H1 (cell line): Measurements from ENCODE around the gene ALG2. TPM values are rescaled to one million over a fixed set of nuclear protein-coding genes. Genes with fewer than 3 reads are reported as not detected.

ENCODE experiments used
- CTCF ChIA-PET: fragments of 300-600 bp; sonication (Branson Sonifier 250); formaldehyde crosslinking; loops from one replicate; lab custom pipeline; 2021; ENCODE audit not compliant: partially characterized antibody; lab: Charles Lee
- POLR2A ChIA-PET: fragments of 300-600 bp; sonication (Branson Sonifier 250); formaldehyde crosslinking; loops from one replicate; lab custom pipeline; 2021; ENCODE audit warnings: inconsistent platforms; ENCODE audit not compliant: partially characterized antibody; lab: Charles Lee
- DNase-seq, 2 experiments: peaks; one replicate each; pipeline versions ENCODE4 v3.0.0 to v3.0.0-alpha.2; 2010 to 2022; ENCODE audit warnings: low spot score in 2 of 2, low read depth in 1 of 2, mixed read lengths in 1 of 2
- FAIRE-seq: peaks from 2 replicates; lab custom pipeline; 2011; peaks lifted over from hg19 to GRCh38; lab: Jason Lieb, UNC
- H2AFZ ChIP-seq: 2 replicates; pipeline ENCODE4 v1.8.1; 2012; ENCODE audit warnings: low read length, inconsistent platforms
- H2AK5ac ChIP-seq: 2 replicates; pipeline ENCODE4 v1.6.1; 2013; ENCODE audit warnings: low read depth, low read length
- H2BK120ac ChIP-seq: replicated peaks from 2 replicates; pipeline ENCODE3; 2013; ENCODE audit warnings: low read depth, low read length, inconsistent platforms
- H2BK12ac ChIP-seq: 2 replicates; pipeline ENCODE4 v1.6.1; 2013; ENCODE audit warnings: low read depth, low read length
- H2BK15ac ChIP-seq: 2 replicates; pipeline ENCODE4 v1.6.1; 2013; ENCODE audit warnings: low read length
- H2BK20ac ChIP-seq: 2 replicates; pipeline ENCODE4 v1.6.1; 2013; ENCODE audit warnings: low read length
- H2BK5ac ChIP-seq: 2 replicates; pipeline ENCODE4 v1.6.1; 2013; ENCODE audit warnings: low read depth, low read length
- H3K14ac ChIP-seq: 2 replicates; pipeline ENCODE4 v1.6.1; 2013; ENCODE audit warnings: inconsistent platforms; ENCODE audit not compliant: insufficient read length
- H3K18ac ChIP-seq: 2 replicates; pipeline ENCODE4 v1.6.1; 2013; ENCODE audit warnings: low read length; ENCODE audit errors: extremely low read depth
- H3K23ac ChIP-seq: 2 replicates; pipeline ENCODE4 v1.6.1; 2013; ENCODE audit warnings: inconsistent platforms; ENCODE audit not compliant: insufficient read length
- H3K23me2 ChIP-seq: 2 replicates; pipeline ENCODE4 v1.6.1; 2013; ENCODE audit warnings: low read depth, low read length
- H3K27ac ChIP-seq: 2 replicates; pipeline ENCODE4 v1.6.1; 2011; ENCODE audit warnings: low read depth, low read length, inconsistent platforms
- H3K27me3 ChIP-seq, 4 experiments: replicated peaks in 1 of 4; 1 replicate in 1 of 4; 2 replicates in 3 of 4; pipeline versions ENCODE4 v1.6.1 to v1.8.1; 2011 to 2013; ENCODE audit warnings: low read length in 3 of 4, mild to moderate bottlenecking in 3 of 4, inconsistent platforms in 2 of 4, mixed read lengths in 2 of 4, moderate library complexity in 1 of 4; ENCODE audit not compliant: control insufficient read depth in 3 of 4, insufficient read depth in 3 of 4; ENCODE audit errors: extremely low read depth in 1 of 4
- H3K36me3 ChIP-seq, 4 experiments: 2 replicates each; pipeline versions ENCODE4 v1.6.1 to v1.8.1; 2011 to 2013; ENCODE audit warnings: mild to moderate bottlenecking in 4 of 4, low read length in 3 of 4, moderate library complexity in 2 of 4, control low read depth in 1 of 4, inconsistent platforms in 1 of 4; ENCODE audit not compliant: insufficient read depth in 4 of 4, control insufficient read depth in 2 of 4
- H3K4ac ChIP-seq: replicated peaks from 2 replicates; pipeline ENCODE3; 2013; ENCODE audit warnings: low read length, low read depth, mixed read lengths, inconsistent platforms; ENCODE audit not compliant: insufficient read length
- H3K4me1 ChIP-seq, 4 experiments: replicated peaks in 1 of 4; 1 replicate in 1 of 4; 2 replicates in 3 of 4; pipeline versions ENCODE4 v1.6.1 to v1.8.1; 2011 to 2013; ENCODE audit warnings: low read length in 3 of 4, inconsistent platforms in 2 of 4, mixed read lengths in 1 of 4; ENCODE audit not compliant: insufficient read depth in 4 of 4, control insufficient read depth in 3 of 4
- H3K4me2 ChIP-seq, 2 experiments: 2 replicates each; pipeline versions ENCODE4 v1.6.1 to v1.8.1; 2011 to 2013; ENCODE audit warnings: low read depth in 2 of 2, low read length in 2 of 2, control low read depth in 1 of 2, inconsistent platforms in 1 of 2, mild to moderate bottlenecking in 1 of 2; ENCODE audit not compliant: insufficient read depth in 1 of 2
- H3K4me3 ChIP-seq, 4 experiments: fragments of 200-600, 300-600 bp in 1 of 4; sonication (generic), shearing (Covaris generic), sonication (Bioruptor Twin) in 1 of 4; 2 replicates each; pipeline versions ENCODE4 v1.5.1 to v1.8.1; 2011 to 2016; ENCODE audit warnings: low read length in 4 of 4, low read depth in 3 of 4, control low read depth in 2 of 4, inconsistent platforms in 2 of 4, mild to moderate bottlenecking in 2 of 4, mixed read lengths in 1 of 4, moderate library complexity in 1 of 4; ENCODE audit not compliant: insufficient read depth in 2 of 4; ENCODE audit errors: extremely low read depth in 1 of 4
- H3K56ac ChIP-seq: replicated peaks from 2 replicates; pipeline ENCODE3; 2013; ENCODE audit warnings: low read depth, mild to moderate bottlenecking, mixed read lengths, low read length, inconsistent platforms; ENCODE audit not compliant: insufficient read length
- H3K79me1 ChIP-seq: 2 replicates; pipeline ENCODE4 v1.6.1; 2013; ENCODE audit warnings: low read depth, low read length, control low read depth
- H3K79me2 ChIP-seq, 2 experiments: 2 replicates each; pipeline versions ENCODE4 v1.6.1 to v1.8.1; 2012 to 2013; ENCODE audit warnings: low read length in 2 of 2, mild to moderate bottlenecking in 2 of 2, inconsistent platforms in 1 of 2; ENCODE audit not compliant: insufficient read depth in 2 of 2, control insufficient read depth in 1 of 2
- H3K9ac ChIP-seq, 4 experiments: replicated peaks in 1 of 4; 1 replicate in 1 of 4; 2 replicates in 3 of 4; pipeline versions ENCODE4 v1.6.1 to v1.8.1; 2011 to 2013; ENCODE audit warnings: low read depth in 3 of 4, low read length in 3 of 4, control low read depth in 2 of 4, mild to moderate bottlenecking in 2 of 4, moderate library complexity in 2 of 4, inconsistent platforms in 1 of 4; ENCODE audit errors: extremely low read depth in 1 of 4
- H3K9me3 ChIP-seq, 2 experiments: 2 replicates each; pipeline versions ENCODE4 v1.6.1 to v1.8.1; 2012 to 2013; ENCODE audit warnings: mild to moderate bottlenecking in 2 of 2, moderate library complexity in 2 of 2, control low read depth in 1 of 2, inconsistent platforms in 1 of 2, low read depth in 1 of 2, low read length in 1 of 2, mixed read lengths in 1 of 2; ENCODE audit not compliant: insufficient read depth in 2 of 2
- H4K20me1 ChIP-seq, 2 experiments: replicated peaks in 1 of 2; 2 replicates each; pipeline versions ENCODE3 to v1.8.1; 2011 to 2013; ENCODE audit warnings: inconsistent platforms in 2 of 2, low read length in 2 of 2, mild to moderate bottlenecking in 1 of 2; ENCODE audit not compliant: insufficient read depth in 2 of 2, control insufficient read depth in 1 of 2
- H4K5ac ChIP-seq: 2 replicates; pipeline ENCODE4 v1.6.1; 2013; ENCODE audit warnings: low read length, low read depth, mixed read lengths, inconsistent platforms; ENCODE audit not compliant: insufficient read length
- H4K8ac ChIP-seq: 2 replicates; pipeline ENCODE4 v1.8.0; 2013; ENCODE audit warnings: mild to moderate bottlenecking, moderate library complexity, low read length, inconsistent platforms; ENCODE audit not compliant: insufficient read depth; ENCODE audit errors: extremely low read depth
- H4K91ac ChIP-seq: replicated peaks from 2 replicates; pipeline ENCODE3; 2013; ENCODE audit warnings: low read length, mixed read lengths, inconsistent platforms; ENCODE audit not compliant: insufficient read length
- CBX5 ChIP-seq: fragments of 300-800, 300-1000 bp; sonication (generic); IDR thresholded peaks from 2 replicates; pipeline ENCODE4 v1.7.1; 2016; ENCODE audit warnings: antibody characterized with exemption, low read length, low read depth
- CREB1 ChIP-seq: IDR thresholded peaks from 2 replicates; pipeline ENCODE4 v1.6.1; 2012; ENCODE audit warnings: inconsistent platforms
- CTBP2 ChIP-seq: IDR thresholded peaks from 2 replicates; pipeline ENCODE4 v1.7.0; 2011; ENCODE audit warnings: borderline replicate concordance, mild to moderate bottlenecking, moderate library complexity, mixed read lengths, low read length; ENCODE audit not compliant: insufficient read depth, insufficient read length
- E2F6 ChIP-seq: IDR thresholded peaks from 2 replicates; pipeline ENCODE4 v1.6.1; 2012; ENCODE audit warnings: inconsistent platforms
- KDM4A ChIP-seq: IDR thresholded peaks from one replicate; pipeline ENCODE4 v1.7.1; 2012; ENCODE audit warnings: low read depth, mild to moderate bottlenecking, moderate library complexity, low read length, inconsistent platforms; ENCODE audit not compliant: severe bottlenecking
- POU5F1 ChIP-seq: IDR thresholded peaks from 2 replicates; pipeline ENCODE4 v1.6.1; 2011; ENCODE audit warnings: low read depth, mild to moderate bottlenecking, low read length, moderate library complexity
- RAD21 ChIP-seq, 2 experiments: IDR thresholded peaks in 1 of 2; conservative IDR thresholded peaks in 1 of 2; 2 replicates each; pipeline ENCODE4 v1.6.1; 2011; ENCODE audit warnings: low read depth in 2 of 2, low read length in 2 of 2, improper control_type of control experiment in 1 of 2, inconsistent platforms in 1 of 2, mild to moderate bottlenecking in 1 of 2, moderate library complexity in 1 of 2
- SAP30 ChIP-seq: fragments of 300-600 bp; sonication (generic); IDR thresholded peaks from 2 replicates; pipeline ENCODE4 v1.7.1; 2012; ENCODE audit warnings: low read length, moderate library complexity, mild to moderate bottlenecking, inconsistent platforms; ENCODE audit not compliant: insufficient read depth, insufficient replicate concordance
- WGBS, 2 experiments: shearing (Covaris generic) in 1 of 2; methylation state at CpG; one replicate each; pipeline versions ENCODE4 v1.1.6 to v1.1.7; 2013 to 2015; ENCODE audit warnings: low lambda C conversion rate in 2 of 2, mixed read lengths in 2 of 2, inconsistent platforms in 1 of 2, low coverage in 1 of 2, missing lambda C conversion rate in 1 of 2; ENCODE audit not compliant: insufficient replicate concordance in 2 of 2, insufficient coverage in 1 of 2, insufficient read length in 1 of 2; ENCODE audit errors: extremely low coverage in 1 of 2, missing lambda C conversion rate in 1 of 2; 5-methylcytosine and 5-hydroxymethylcytosine counted together
- polyA plus RNA-seq, 7 experiments: library from polyadenylated mRNA; depleted of rRNA in 3 of 7; stranded (reverse) in 5 of 7; unstranded in 2 of 7; fragments of >200 nt in 5 of 7; fragments of 200-250 nt in 2 of 7; gene quantifications; 1 replicate in 5 of 7; 2 replicates in 1 of 7; 4 replicates in 1 of 7; pipeline versions ENCODE4 v1.2.1 to v1.2.3, GENCODE V29; 2011 to 2013; ENCODE audit warnings: missing spikeins in 2 of 7, mixed read lengths in 2 of 7
- total RNA-seq: library from RNA; stranded (reverse); fragmentation: NEBNext Ultra II Directional; extraction: Animal tissue kit (Norgen Biotek cat#: 25700); gene quantifications from 2 replicates; pipeline ENCODE4 v1.2.1, GENCODE V29; 2021

Gene ALG2
- total and polyA plus RNA-seq, 2 of the 8 experiments (the other 6 are each of a cell fraction or from before 2014, with no cell fraction given): 27.1 to 30.7 TPM

DNA sequence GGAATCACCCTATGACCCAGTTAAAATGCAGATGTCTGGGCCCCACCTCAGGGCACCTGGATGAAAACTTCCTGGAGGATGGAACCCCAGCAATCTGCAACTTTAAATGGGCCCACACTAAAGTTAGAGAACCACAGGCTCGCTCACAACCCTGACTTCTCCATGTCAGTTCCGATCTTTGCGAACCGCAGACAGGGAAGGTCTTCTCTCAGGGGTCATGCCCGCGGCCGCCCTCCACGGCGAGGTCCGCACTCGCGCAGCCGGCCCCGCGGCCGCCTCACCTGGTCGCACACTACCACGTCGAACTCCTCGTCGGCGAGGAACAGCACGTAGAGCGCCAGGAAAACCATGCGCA is 499 bp downstream of the ALG2 start:
- Histone ChIP-seq H3K14ac (no peak overlapping the region), H3K9me3 (no peaks in the 10 kb centered on the region), H2AK5ac (no peak overlapping the region), H3K4me2 (peak overlapping the region; percentile 80 to 87), H3K79me1 (peaks cover 4% of the 10 kb centered on the region; the same call in 1 of the 2 replicates), H2BK5ac (0 out of 2 replicates have a peak overlapping the region, but pooled peaks have one; percentile 96), H3K18ac (no peak overlapping the region), H2BK20ac (no peak overlapping the region), H3K79me2 (peaks cover 13 to 93% of the 10 kb centered on the region in 2 experiments), H2BK120ac (no peak overlapping the region), H3K4ac (no peak overlapping the region), H2BK12ac (no peak overlapping the region), H4K5ac (peak overlapping the region; percentile 98), H3K36me3 (peaks cover 0 to 25% (median 8%) of the 10 kb centered on the region in 4 experiments; a peak in 5 of 8 replicates), H3K9ac (peak overlapping the region; percentile 85 to 96 (median 94)), H2BK15ac (no peak overlapping the region), H3K23me2 (peaks cover 9% of the 10 kb centered on the region), H3K4me1 (peaks cover 0 to 3% (median 2%) of the 10 kb centered on the region in 4 experiments; a peak in 4 of 7 replicates), H3K27ac (peak overlapping the region; percentile 99), H4K20me1 (peaks cover 6 to 16% of the 10 kb centered on the region in 2 experiments), H3K23ac (no peak overlapping the region), H3K27me3 (no peaks in the 10 kb centered on the region), H4K91ac (no peak overlapping the region), H3K56ac (peak overlapping the region; percentile 84), H3K4me3 (peak overlapping the region; percentile 73 to 98 (median 92)), H2AFZ (no peak overlapping the region), H4K8ac (peak overlapping the region; percentile 95)
- TF ChIP-seq E2F6: 0 out of 2 replicates have a peak, but pooled peaks have one; percentile 10
- TF ChIP-seq POU5F1: no peak
- no peak for TF ChIP-seq RAD21 (IDR thresholded peaks at IDR 0.05 in 1 of 2, conservative IDR thresholded peaks at IDR 0.05 in 1 of 2; ENCODE audit: low read depth in 2 of 2, low read length in 2 of 2)
- peak; percentile 91 for TF ChIP-seq CREB1
- peak; percentile 63 for TF ChIP-seq SAP30
- peak; percentile 69 for TF ChIP-seq KDM4A
- no peak for TF ChIP-seq CTBP2
- TF ChIP-seq CBX5: no peak
- ChIA-PET POLR2A (interaction anchor here (0.9 to 3.6 kb wide), 13 partner anchors 9 to 1131 kb away, joined by 3 to 38 read pairs (median 4); partner anchors contain the start of gene TEX10), CTCF (interaction anchor here (1.3 to 3.2 kb wide), 4 partner anchors 11 to 59 kb away, joined by 5 to 29 read pairs (median 11); no protein-coding TSS in a partner anchor)
- FAIRE-seq: no peak
- DNase-seq: no peak
- whole genome bisulfite sequencing, 2 experiments: 1% methylated on average over 9 of the region's 25 CpGs; no CpG with 5 or more reads in 1 of the 2 experiments
